GM12875 (cell line): Measurements from ENCODE around the gene SIX3.

Source experiments
- H3K4me3 ChIP-seq: one replicate; pipeline ENCODE4 v1.5.1; 2011; ENCODE audit warnings: low read depth, low read length, control low read depth
- CTCF ChIP-seq: IDR thresholded peaks from 2 replicates; pipeline ENCODE4 v1.5.1; 2011; ENCODE audit warnings: low read depth, mild to moderate bottlenecking, control low read depth, inconsistent platforms, low read length, moderate library complexity, borderline replicate concordance; ENCODE audit not compliant: insufficient read depth

SIX3 gene

DNA sequence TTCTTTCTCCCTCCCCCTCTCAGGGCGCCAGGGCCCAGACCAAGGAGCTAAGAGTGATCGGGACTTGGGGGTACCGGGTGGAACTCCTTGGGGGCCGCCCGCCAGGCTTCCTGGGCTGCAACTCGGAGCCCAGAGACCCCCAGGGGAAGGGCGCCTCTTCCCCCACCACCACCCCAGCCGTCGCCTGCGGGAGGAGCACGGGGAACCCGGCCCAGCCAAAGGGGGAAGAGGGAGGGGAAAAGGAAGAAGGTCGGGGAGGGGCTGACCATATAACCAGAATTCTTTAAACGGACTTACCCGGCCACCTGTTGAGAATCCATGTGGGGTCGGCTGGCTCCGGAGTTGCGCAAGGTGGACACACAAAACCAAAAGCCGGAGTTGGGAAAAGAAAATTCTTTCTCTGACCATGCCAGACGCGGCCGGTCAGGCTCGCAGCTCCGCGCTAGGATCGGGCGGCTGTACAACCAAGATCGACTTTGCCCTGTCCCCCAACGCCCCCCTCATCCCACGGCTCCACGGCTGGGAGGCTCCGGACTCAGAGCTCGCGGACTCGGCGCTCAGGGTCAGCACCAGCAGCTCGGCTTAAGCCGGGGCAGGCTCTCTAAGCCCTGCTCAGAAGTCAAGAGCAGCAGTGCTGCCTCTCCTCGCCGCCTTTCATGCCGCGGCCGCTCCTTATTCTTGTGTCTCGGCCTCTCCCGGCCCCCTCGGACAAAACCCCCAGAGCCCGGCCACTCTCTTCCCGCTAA, 6.3 kb upstream of the SIX3 start:
- TF ChIP-seq CTCF, result no peak
- H3K4me3 ChIP-seq, result peak overlapping the region; percentile 33

DNA sequence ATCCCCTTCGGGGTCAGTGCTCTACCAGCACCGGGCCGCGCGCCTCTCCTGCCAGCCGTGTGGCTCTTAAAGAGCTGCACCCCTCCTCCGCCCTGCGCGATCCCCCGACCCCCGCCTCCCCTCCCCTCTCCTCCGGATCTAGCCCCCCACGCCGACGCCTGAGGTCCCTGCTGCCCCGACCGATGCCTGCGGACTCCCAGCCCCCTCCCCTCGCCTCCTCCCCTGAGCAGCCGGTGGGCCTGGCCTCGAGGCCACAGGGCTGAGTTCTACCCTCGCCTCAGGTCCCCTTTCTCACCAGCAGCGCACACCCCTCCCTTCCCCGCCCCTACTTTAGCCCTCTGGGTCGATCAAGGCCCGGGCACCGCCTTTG, 5.8 kb upstream of the SIX3 start:
- no peak for TF ChIP-seq CTCF
- H3K4me3 ChIP-seq, result no peak overlapping the region

DNA sequence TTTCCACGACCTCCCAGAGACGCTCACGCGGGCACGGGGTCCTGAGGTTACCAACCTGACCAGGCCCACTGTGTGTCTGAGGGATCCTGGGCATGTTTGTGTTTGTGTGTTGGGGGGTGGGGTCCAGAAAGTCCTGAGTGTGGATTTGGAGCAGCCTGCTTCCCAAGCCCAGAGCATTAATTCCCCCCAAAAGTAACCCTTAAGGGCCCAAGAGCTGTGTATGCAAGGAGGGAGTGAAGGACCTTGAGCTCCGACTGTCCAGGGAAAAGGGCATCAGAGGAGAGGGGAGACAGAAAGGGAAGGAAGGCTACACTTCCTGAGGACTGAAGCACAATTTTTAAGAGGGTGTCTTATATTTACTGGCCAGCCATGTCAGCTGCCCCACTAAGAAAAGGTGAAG, 5.2 kb upstream of the SIX3 start:
- H3K4me3 ChIP-seq, result no peak overlapping the region
- TF ChIP-seq CTCF, result no peak

GRCh38 chr2:44936715-44937687, 4.5 kb upstream of the SIX3 start:
- no peak for TF ChIP-seq CTCF
- H3K4me3 ChIP-seq, result no peak overlapping the region

DNA sequence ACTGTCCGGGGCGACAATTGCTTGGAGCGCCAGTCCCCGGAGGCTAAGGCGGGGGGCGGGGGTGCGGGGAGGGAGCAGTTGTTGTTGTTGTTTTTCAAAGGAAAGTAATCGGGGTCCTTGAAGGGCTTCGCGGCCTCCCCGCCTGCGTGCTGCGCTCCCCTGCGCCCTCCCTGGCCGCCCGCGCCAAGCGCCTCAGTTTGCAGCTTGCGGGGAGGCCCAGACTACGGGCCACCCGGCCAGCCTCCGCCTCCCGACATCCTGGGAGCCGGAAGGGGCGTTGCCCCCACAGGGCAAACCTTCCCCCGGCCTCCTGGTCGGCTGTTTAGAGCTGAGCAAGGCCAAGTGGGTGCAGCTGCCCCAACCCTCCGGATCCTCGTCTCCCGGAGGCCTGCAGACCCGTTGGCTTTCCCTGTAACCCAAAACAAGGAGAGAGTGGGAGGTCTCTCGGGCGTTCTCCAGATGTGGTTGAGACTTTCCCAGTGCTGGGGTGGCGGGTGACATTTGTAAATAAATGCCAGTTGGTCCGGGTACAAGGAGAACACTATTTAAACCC, 3.7 kb upstream of the SIX3 start:
- peak; percentile 22; the same call in 1 of the 2 replicates for TF ChIP-seq CTCF
- H3K4me3 ChIP-seq, result no peak overlapping the region

DNA sequence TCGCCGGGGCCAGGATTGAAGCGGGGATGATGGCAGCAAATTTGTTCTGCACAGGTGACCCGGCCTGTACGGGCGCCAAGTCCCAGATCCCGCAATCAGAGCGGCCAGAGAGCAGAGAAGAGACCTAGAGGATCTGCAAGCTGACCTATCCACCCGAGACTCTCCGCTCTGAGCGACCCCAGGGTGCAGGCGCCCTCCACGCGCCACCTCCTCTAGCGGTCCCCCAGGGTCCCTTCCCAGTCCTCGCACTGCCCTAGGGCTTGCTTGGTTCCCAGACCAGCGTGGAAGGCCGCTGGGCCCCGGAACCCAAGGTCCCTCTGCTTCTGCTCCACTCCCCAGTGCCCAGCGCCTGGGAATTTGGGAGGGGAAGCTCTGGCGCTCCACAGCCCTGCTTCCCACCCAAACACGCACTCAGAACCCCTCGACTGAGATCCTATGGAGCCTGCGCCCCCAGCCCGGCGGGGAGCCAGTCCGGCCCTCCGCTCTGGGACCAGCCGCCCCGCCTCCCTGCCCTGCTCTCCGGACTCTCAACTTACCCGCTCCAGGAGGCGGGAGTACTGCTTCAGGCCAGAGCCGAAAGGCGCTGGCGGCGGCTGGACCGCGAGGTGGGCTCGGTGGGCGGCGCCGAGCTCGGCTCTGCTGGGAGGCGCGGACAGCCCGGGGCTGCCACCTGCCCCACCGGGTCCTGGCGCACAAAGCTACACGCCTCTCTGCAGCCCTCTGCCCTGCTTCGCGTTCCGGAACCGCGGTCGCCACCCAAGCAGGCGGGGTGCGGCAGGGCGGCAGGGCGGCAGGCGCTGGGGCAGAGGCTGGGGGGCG, 3.0 kb upstream of the SIX3 start:
- TF ChIP-seq CTCF, result no peak
- peak overlapping the region; percentile 17 for H3K4me3 ChIP-seq
